A549 (cell line): ENCODE measurements around the gene IMPG2. TPM values are rescaled to one million over a fixed set of nuclear protein-coding genes. Genes with fewer than 3 reads are reported as not detected.

Source experiments
- ATAC-seq, 2 experiments: fragments of 200-7000 bp in 1 of 2; fragments of >200 bp in 1 of 2; cut with Nextera tagmentation in 1 of 2; cut with Tn5 transposase in 1 of 2; 3 replicates each; pipeline versions ENCODE4 v1.8.0 to v1.9.1; 2018 to 2020; ENCODE audit warnings: mild to moderate bottlenecking in 1 of 2, moderate library complexity in 1 of 2
- CTCF ChIA-PET: fragments of 300-600 bp; sonication (Branson Sonifier 250); formaldehyde crosslinking; extraction: SDS; loops from one replicate; lab custom pipeline; 2021; ENCODE audit warnings: antibody characterized with exemption, inconsistent platforms; lab: Yijun Ruan, JAX
- POLR2A ChIA-PET: fragments of 350-600 bp; formaldehyde crosslinking; extraction: SDS; loops from one replicate; lab custom pipeline; 2021; ENCODE audit warnings: antibody characterized with exemption, inconsistent platforms; lab: Yijun Ruan, JAX
- DNase-seq, 2 experiments: peaks; one replicate each; pipeline versions ENCODE4 v3.0.0 to v3.0.0-alpha.2; 2011 to 2016; ENCODE audit warnings: low read depth in 1 of 2, low spot score in 1 of 2
- FAIRE-seq: peaks from 2 replicates; lab custom pipeline; 2011; peaks lifted over from hg19 to GRCh38; lab: Jason Lieb, UNC
- H3K27ac ChIP-seq, 2 experiments: fragments of >200 bp; sonication (Bioruptor Twin); formaldehyde crosslinking; 3 replicates each; pipeline ENCODE4 v1.5.1; 2016 to 2017
- H3K4me1 ChIP-seq: fragments of >200 bp; sonication (Bioruptor Twin); formaldehyde crosslinking; 3 replicates; pipeline ENCODE4 v1.6.1; 2016
- H3K4me2 ChIP-seq: fragments of >200 bp; sonication (Bioruptor Twin); formaldehyde crosslinking; 3 replicates; pipeline ENCODE4 v1.6.1; 2016
- H3K4me3 ChIP-seq: fragments of >200 bp; sonication (Bioruptor Twin); formaldehyde crosslinking; 3 replicates; pipeline ENCODE4 v1.5.1; 2016
- H3K9me3 ChIP-seq: fragments of >200 bp; sonication (Bioruptor Twin); formaldehyde crosslinking; 3 replicates; pipeline ENCODE4 v1.6.1; 2016
- BCL3 ChIP-seq: fragments of >200 bp; sonication (Bioruptor Twin); formaldehyde crosslinking; IDR thresholded peaks from 3 replicates; pipeline ENCODE4 v1.6.1; 2016
- CBX2 ChIP-seq: fragments of 200-600 bp; sonication (generic); IDR thresholded peaks from 2 replicates; pipeline ENCODE4 v1.6.1; 2016; ENCODE audit warnings: low read depth, mild to moderate bottlenecking, borderline replicate concordance
- CBX8 ChIP-seq: fragments of 200-600 bp; sonication (generic); IDR thresholded peaks from 2 replicates; pipeline ENCODE4 v1.6.1; 2016
- CEBPB ChIP-seq, 2 experiments: fragments of >200 bp in 1 of 2; sonication (Bioruptor Twin) in 1 of 2; formaldehyde crosslinking in 1 of 2; IDR thresholded peaks; 2 replicates each; pipeline ENCODE4 v1.6.1; 2012 to 2016
- CHD2 ChIP-seq: fragments of 150-350 bp; IDR thresholded peaks from 2 replicates; pipeline ENCODE4 v1.6.1; 2014; ENCODE audit warnings: low read length; ENCODE audit not compliant: partially characterized antibody
- CHD4 ChIP-seq: fragments of 200-600 bp; sonication (generic); IDR thresholded peaks from 2 replicates; pipeline ENCODE4 v1.6.1; 2016; ENCODE audit warnings: antibody characterized with exemption, mild to moderate bottlenecking, borderline replicate concordance
- E2F6 ChIP-seq: IDR thresholded peaks from 2 replicates; pipeline ENCODE4 v1.6.1; 2012; ENCODE audit warnings: low read depth, borderline replicate concordance
- EHMT2 ChIP-seq: fragments of 200-600 bp; sonication (generic); IDR thresholded peaks from 2 replicates; pipeline ENCODE4 v1.6.1; 2016; ENCODE audit warnings: antibody characterized with exemption, low read depth, mild to moderate bottlenecking, moderate library complexity
- ELK1 ChIP-seq: fragments of 150-350 bp; IDR thresholded peaks from 2 replicates; pipeline ENCODE4 v1.6.1; 2014; ENCODE audit warnings: low read depth, mild to moderate bottlenecking, low read length
- EP300 ChIP-seq, 2 experiments: fragments of >200 bp; sonication (Bioruptor Twin); formaldehyde crosslinking; IDR thresholded peaks; 2 replicates in 1 of 2; 3 replicates in 1 of 2; pipeline ENCODE4 v1.6.1; 2016 to 2017
- FOXS1 ChIP-seq: fragments of 250-450 bp; sonication (Bioruptor Pico); IDR thresholded peaks from 2 replicates; pipeline ENCODE4 v1.5.0; 2020; ENCODE audit warnings: mild to moderate bottlenecking, moderate library complexity
- GATA3 ChIP-seq: IDR thresholded peaks from 2 replicates; pipeline ENCODE4 v1.6.1; 2012; ENCODE audit warnings: borderline replicate concordance
- HDAC2 ChIP-seq: fragments of 200-600 bp; sonication (generic); IDR thresholded peaks from 2 replicates; pipeline ENCODE4 v1.6.1; 2016
- HES2 ChIP-seq: fragments of >200 bp; sonication (Bioruptor Twin); formaldehyde crosslinking; IDR thresholded peaks from 2 replicates; pipeline ENCODE4 v1.6.1; 2016
- HOXB13 ChIP-seq: fragments of 250-450 bp; sonication (Bioruptor Pico); IDR thresholded peaks from 2 replicates; pipeline ENCODE4 v1.5.0; 2020; ENCODE audit warnings: low read depth, mild to moderate bottlenecking, moderate library complexity
- JUN ChIP-seq, 2 experiments: fragments of >200 bp; sonication (Bioruptor Twin); formaldehyde crosslinking; IDR thresholded peaks; 2 replicates in 1 of 2; 3 replicates in 1 of 2; pipeline ENCODE4 v1.6.1; 2016 to 2017
- JUNB ChIP-seq: fragments of >200 bp; sonication (Bioruptor Twin); formaldehyde crosslinking; IDR thresholded peaks from 2 replicates; pipeline ENCODE4 v1.6.1; 2016
- KDM1A ChIP-seq: fragments of 200-600 bp; sonication (generic); IDR thresholded peaks from 2 replicates; pipeline ENCODE4 v1.6.1; 2016; ENCODE audit warnings: low read depth, mild to moderate bottlenecking
- KDM5A ChIP-seq: fragments of 200-600 bp; sonication (generic); IDR thresholded peaks from 2 replicates; pipeline ENCODE4 v1.6.1; 2016; ENCODE audit warnings: antibody characterized with exemption, mild to moderate bottlenecking
- MAX ChIP-seq: IDR thresholded peaks from 2 replicates; pipeline ENCODE4 v1.6.1; 2012
- MYC ChIP-seq: IDR thresholded peaks from 2 replicates; pipeline ENCODE4 v1.6.1; 2012; ENCODE audit warnings: mild to moderate bottlenecking, inconsistent platforms, low read length, improper control_type of control experiment, borderline replicate concordance
- NFE2L2 ChIP-seq: fragments of 150-350 bp; conservative IDR thresholded peaks from 2 replicates; pipeline ENCODE4 v1.6.1; 2014; ENCODE audit warnings: low read length
- NR3C1 ChIP-seq: fragments of >200 bp; sonication (Bioruptor Twin); formaldehyde crosslinking; IDR thresholded peaks from 3 replicates; pipeline ENCODE4 v1.6.1; 2017
- PHF8 ChIP-seq: fragments of 200-600 bp; sonication (generic); IDR thresholded peaks from 2 replicates; pipeline ENCODE4 v1.6.1; 2016; ENCODE audit warnings: low read depth, mild to moderate bottlenecking, antibody characterized with exemption, moderate library complexity, borderline replicate concordance
- POLR2A ChIP-seq: IDR thresholded peaks from 2 replicates; pipeline ENCODE4 v1.6.1; 2012; ENCODE audit warnings: mild to moderate bottlenecking, low read length
- POLR2AphosphoS2 ChIP-seq: conservative IDR thresholded peaks from 2 replicates; pipeline ENCODE4 v1.6.1; 2012; ENCODE audit warnings: low read length, improper control_type of control experiment, inconsistent platforms
- RFX5 ChIP-seq: fragments of 450-650 bp; IDR thresholded peaks from 2 replicates; pipeline ENCODE4 v1.7.1; 2014; ENCODE audit warnings: antibody characterized with exemption, mild to moderate bottlenecking, moderate library complexity
- RNF2 ChIP-seq: fragments of 200-600 bp; sonication (generic); IDR thresholded peaks from 2 replicates; pipeline ENCODE4 v1.6.1; 2016; ENCODE audit warnings: low read depth, mild to moderate bottlenecking, antibody characterized with exemption, moderate library complexity, borderline replicate concordance
- SMC3 ChIP-seq: fragments of >200 bp; sonication (Bioruptor Twin); formaldehyde crosslinking; IDR thresholded peaks from 3 replicates; pipeline ENCODE4 v1.6.1; 2018; ENCODE audit warnings: inconsistent platforms
- SREBF2 ChIP-seq: fragments of 450-650 bp; IDR thresholded peaks from 2 replicates; pipeline ENCODE4 v1.6.1; 2014; ENCODE audit warnings: mild to moderate bottlenecking, moderate library complexity
- TFCP2L1 ChIP-seq: fragments of 250-450 bp; sonication (Bioruptor Pico); IDR thresholded peaks from 2 replicates; pipeline ENCODE4 v1.5.0; 2021; ENCODE audit warnings: mild to moderate bottlenecking
- WGBS: methylation state at CpG from one replicate; pipeline ENCODE4 v1.1.6; 2017; ENCODE audit errors: missing lambda C conversion rate; 5-methylcytosine and 5-hydroxymethylcytosine counted together
- polyA plus RNA-seq, 4 experiments: library from polyadenylated mRNA; depleted of rRNA in 3 of 4; stranded (reverse); fragments of >200 nt; fragmentation: RNase III in 1 of 4; extraction: RNeasy Plus Mini Kit Qiagen cat#74134 plus additional on column Dnase treatment in 1 of 4; gene quantifications; 2 replicates in 3 of 4; 3 replicates in 1 of 4; pipeline ENCODE4 v1.2.3, GENCODE V29; 2011 to 2017

Gene IMPG2
- polyA plus RNA-seq, 2 of the 4 experiments (the other 2 are of a cell fraction), result 0.03 to 0.05 TPM

GRCh38 chr3:101279162-101279561 lies 41.2 kb downstream of the IMPG2 start:
- TF ChIP-seq PHF8 (no peak), HDAC2 (no peak), TFCP2L1 (no peak), MAX (no peak), GATA3 (no peak), CHD4 (no peak), CBX8 (no peak), KDM5A (no peak), HOXB13 (CRISPR knock-in tag) (no peak), FOXS1 (no peak), MYC (no peak), CEBPB (IDR thresholded peaks at IDR 0.05) (no peak), POLR2A (no peak), ELK1 (no peak), RFX5 (no peak), EHMT2 (no peak), JUN (IDR thresholded peaks at IDR 0.05) (no peak)
- DNase-seq (no peak), FAIRE-seq (no peak), ATAC-seq (no peak)
- no peak overlapping the region for H3K27ac ChIP-seq
- H3K4me1 ChIP-seq, result no peaks in the 10 kb centered on the region
- no peaks in the 10 kb centered on the region for H3K9me3 ChIP-seq
- CTCF ChIA-PET, result no interaction called here
- no peak overlapping the region for H3K4me3 ChIP-seq
- POLR2A ChIA-PET, result no interaction called here
- H3K4me2 ChIP-seq, result no peak overlapping the region

- TF ChIP-seq JUNB (no peak), CHD2 (no peak), TFCP2L1 (no peak), BCL3 (no peak)
- ChIA-PET POLR2A (no interaction called here), CTCF (no interaction called here)
- no peak for DNase-seq
- ATAC-seq, result no peak
- no peaks in the 10 kb centered on the region for H3K4me1 ChIP-seq
- no peak overlapping the region for H3K4me3 ChIP-seq
- no peak overlapping the region for H3K4me2 ChIP-seq
- no peaks in the 10 kb centered on the region for H3K9me3 ChIP-seq
- H3K27ac ChIP-seq, result no peak overlapping the region
- FAIRE-seq, result no peak
Measured at GRCh38 chr3:101278727-101279126, 41.6 kb downstream of the IMPG2 start.

- no peak for FAIRE-seq
- no peak overlapping the region for H3K4me2 ChIP-seq
- POLR2A ChIA-PET, result no interaction called here
- DNase-seq, result no peak
- no peak for TF ChIP-seq CBX2
- TF ChIP-seq NFE2L2, result no peak
- TF ChIP-seq NR3C1, result no peak
- no peak for TF ChIP-seq E2F6
- TF ChIP-seq HOXB13 (CRISPR knock-in tag), result no peak
- no peak for TF ChIP-seq EP300 (IDR thresholded peaks at IDR 0.05)
- no peak for TF ChIP-seq GATA3
- TF ChIP-seq EHMT2, result no peak
- TF ChIP-seq CHD4, result no peak
- TF ChIP-seq MAX, result no peak
- no peak for TF ChIP-seq POLR2AphosphoS2
- TF ChIP-seq JUN (IDR thresholded peaks at IDR 0.05), result no peak
- TF ChIP-seq PHF8, result no peak
- no peak for TF ChIP-seq HDAC2
- TF ChIP-seq KDM1A, result no peak
- TF ChIP-seq RNF2, result no peak
- no peak for TF ChIP-seq SREBF2
- no peak for TF ChIP-seq HES2
- no peak for TF ChIP-seq SMC3
- TF ChIP-seq, all 56 proteins: peak for 0
- H3K9me3 ChIP-seq, result no peaks in the 10 kb centered on the region
- H3K4me3 ChIP-seq, result no peak overlapping the region
- no peak for ATAC-seq
- no peaks in the 10 kb centered on the region for H3K4me1 ChIP-seq
- CTCF ChIA-PET, result no interaction called here
- H3K27ac ChIP-seq, result no peak overlapping the region
- WGBS, result 43% methylated on average over 2 of the region's 2 CpGs
Measured at GRCh38 chr3:101273608-101274007, 46.8 kb downstream of the IMPG2 start.
